Kidney epithelial cell (primary cell): Measurements from ENCODE around the gene PIEZO1. TPM values are rescaled to one million over a fixed set of nuclear protein-coding genes. Genes with fewer than 3 reads are reported as not detected.
A peak's percentile ranks its signal among the peaks of the same experiment; 100 is the strongest.

ENCODE experiments used
- DNase-seq: peaks from one replicate; pipeline ENCODE4 v3.0.0-alpha.2; 2010; ENCODE audit warnings: low read depth
- H3K27me3 ChIP-seq: 2 replicates; pipeline ENCODE4 v1.6.0; 2011; ENCODE audit warnings: low read length; ENCODE audit not compliant: control insufficient read depth, insufficient read depth
- H3K36me3 ChIP-seq: 2 replicates; pipeline ENCODE4 v1.5.1; 2011; ENCODE audit warnings: low read length; ENCODE audit not compliant: control insufficient read depth, insufficient read depth
- H3K4me3 ChIP-seq: 2 replicates; pipeline ENCODE4 v1.5.1; 2011; ENCODE audit warnings: low read depth, mild to moderate bottlenecking, control low read depth, low read length
- CTCF ChIP-seq: IDR thresholded peaks from 2 replicates; pipeline ENCODE4 v1.5.1; 2011; ENCODE audit warnings: mild to moderate bottlenecking, moderate library complexity, low read length, control low read depth, inconsistent platforms; ENCODE audit not compliant: insufficient read depth, poor library complexity, severe bottlenecking
- total RNA-seq: library from RNA; depleted of rRNA; stranded (reverse); fragments of >200 nt; gene quantifications from 2 replicates; pipeline ENCODE4 v1.2.3, GENCODE V29; 2015

PIEZO1 gene
- total RNA-seq, 1 donor from 2014 or later = 309 TPM

- TF ChIP-seq CTCF = no peak
- no peak overlapping the region for H3K4me3 ChIP-seq
- H3K36me3 ChIP-seq = no peaks in the 10 kb centered on the region
- H3K27me3 ChIP-seq = peaks cover 16% of the 10 kb centered on the region
- DNase-seq = no peak
These were observed 30.2 kb upstream of the PIEZO1 start for GRCh38 chr16:88815227-88815626.

DNA sequence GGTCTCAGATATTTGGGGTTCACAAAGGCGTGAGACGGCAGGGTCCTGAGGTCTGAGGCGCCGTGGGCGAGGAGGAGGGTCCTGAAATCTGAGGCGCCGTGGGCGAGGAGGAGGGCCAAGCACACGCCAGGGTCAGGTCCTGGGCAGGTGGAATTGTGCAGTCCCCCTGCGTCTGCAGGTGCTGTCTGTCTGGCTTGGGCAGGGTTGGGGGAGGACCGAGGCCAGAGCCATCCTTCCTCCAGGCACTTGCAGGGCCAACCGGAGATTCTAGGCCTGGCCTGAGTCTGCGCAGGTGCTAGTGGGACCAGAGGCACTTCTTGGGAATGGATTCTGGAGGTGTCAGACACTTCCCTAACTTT is 29.1 kb upstream of the PIEZO1 start:
- DNase-seq = no peak
- H3K36me3 ChIP-seq = no peaks in the 10 kb centered on the region
- no peak overlapping the region for H3K4me3 ChIP-seq
- no peak for TF ChIP-seq CTCF
- H3K27me3 ChIP-seq = peaks cover 16% of the 10 kb centered on the region

GRCh38 chr16:88813269-88814143 is 28.5 kb upstream of the PIEZO1 start:
- Histone ChIP-seq H3K4me3 (no peak overlapping the region), H3K27me3 (peaks cover 16% of the 10 kb centered on the region), H3K36me3 (no peaks in the 10 kb centered on the region)
- DNase-seq = no peak
- no peak for TF ChIP-seq CTCF

GRCh38 chr16:88812513-88813268 is 27.7 kb upstream of the PIEZO1 start:
- Histone ChIP-seq H3K36me3 (no peaks in the 10 kb centered on the region), H3K27me3 (peaks cover 14% of the 10 kb centered on the region), H3K4me3 (peak overlapping the region; percentile 62)
- no peak for DNase-seq
- no peak for TF ChIP-seq CTCF

- peaks cover 8% of the 10 kb centered on the region for H3K27me3 ChIP-seq
- DNase-seq = peak; percentile 55
- no peak for TF ChIP-seq CTCF
- H3K36me3 ChIP-seq = no peaks in the 10 kb centered on the region
- H3K4me3 ChIP-seq = peak within 1 kb of the TSS; percentile 62
These were observed 26.9 kb upstream of the PIEZO1 start, which contains the start of gene APRT for GRCh38 chr16:88811769-88812512. TSS of gene APRT (minus strand) at chr16:88811928. CDS start at chr16:88811899, 29 bp downstream.
